Umbilical cord (tissue), 2 donors: Measurements from ENCODE around the gene PAFAH1B1. TPM values are rescaled to one million over a fixed set of nuclear protein-coding genes. Genes with fewer than 3 reads are reported as not detected.
"Not testable (repeated sequence)": the region's sequence is repeated elsewhere in the genome, so short reads cannot be mapped to it uniquely, and the experiment has no call there.

Experiments
- DNase-seq: peaks from one replicate; pipeline ENCODE4 v3.0.0-alpha.2; 2015; ENCODE audit warnings: low spot score
- total RNA-seq: library from RNA; depleted of rRNA; stranded (reverse); fragments of >200 nt; gene quantifications from one replicate; pipeline ENCODE4 v1.2.3, GENCODE V29; 2014; ENCODE audit warnings: low replicate concordance; ENCODE audit not compliant: insufficient read depth

PAFAH1B1 gene
- total RNA-seq, 1 donor from 2014 or later: 190 TPM

DNA sequence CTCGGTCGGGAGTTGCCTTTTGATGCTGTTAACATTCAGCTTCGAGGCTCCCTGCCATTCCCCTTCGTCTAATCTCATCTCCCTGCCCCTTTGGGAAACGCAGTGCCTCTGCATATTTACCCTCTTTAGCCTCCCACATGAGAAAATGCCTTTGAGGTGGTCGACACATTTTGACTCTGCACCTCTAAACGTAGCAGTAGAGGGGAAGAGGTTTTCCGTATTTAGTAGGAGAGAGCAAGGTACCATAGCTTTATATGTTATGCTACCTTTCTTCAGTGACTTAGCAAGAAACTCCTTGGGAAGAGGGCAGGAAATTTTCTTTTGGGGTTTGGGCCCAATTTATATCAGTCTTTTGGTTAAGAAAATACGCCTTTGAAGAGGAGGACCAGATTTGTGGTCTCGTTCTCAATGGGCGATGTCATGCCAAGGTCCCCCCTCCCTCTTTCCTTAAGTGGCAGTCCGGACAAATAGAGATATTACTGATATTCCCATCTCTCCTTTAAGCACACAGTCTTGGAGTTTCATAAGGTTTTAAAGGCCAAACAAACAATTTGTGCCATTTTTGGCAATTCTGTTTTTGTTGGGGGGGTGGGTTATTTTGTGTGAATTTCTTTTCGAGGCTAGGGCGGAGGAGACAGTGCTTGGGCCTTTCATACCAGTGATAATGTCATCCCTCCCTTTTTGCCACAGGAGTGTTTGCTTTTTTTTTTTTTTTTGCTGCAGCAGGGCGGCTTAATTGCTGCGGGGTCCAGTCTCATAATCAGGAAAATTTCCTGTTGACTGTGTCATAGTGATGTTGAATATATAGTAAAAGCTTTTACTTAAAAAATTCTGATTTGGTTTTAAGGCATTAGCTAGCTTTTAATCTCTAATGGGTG lies 1.5 kb downstream of the PAFAH1B1 start:
- peak; percentile 30 for DNase-seq

DNA sequence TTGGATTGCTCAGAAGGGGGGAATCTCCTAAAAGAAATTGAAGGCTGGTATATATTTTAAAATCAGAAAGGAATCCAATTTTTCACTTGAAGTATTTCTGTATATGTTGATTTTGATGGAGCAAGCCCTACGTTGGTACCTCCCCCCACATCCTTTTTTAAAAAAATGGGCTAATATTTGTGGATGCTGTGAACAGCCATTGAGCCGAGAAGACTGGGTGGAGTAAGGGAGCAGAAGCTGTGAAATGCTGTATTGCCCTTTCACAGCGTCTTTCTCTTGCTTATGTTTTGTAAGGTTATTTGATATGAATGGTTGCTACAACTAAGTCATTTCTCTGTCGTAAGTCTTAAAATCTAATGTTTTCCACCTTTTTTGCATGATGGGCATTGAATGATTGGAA lies 2.3 kb downstream of the PAFAH1B1 start:
- peak; percentile 13 for DNase-seq

- peak; percentile 22 for DNase-seq
Measured at GRCh38 chr17:2598166-2598565, 4.7 kb downstream of the PAFAH1B1 start.

GRCh38 chr17:2602597-2603017 lies 9.2 kb downstream of the PAFAH1B1 start:
- DNase-seq: no peak

DNA sequence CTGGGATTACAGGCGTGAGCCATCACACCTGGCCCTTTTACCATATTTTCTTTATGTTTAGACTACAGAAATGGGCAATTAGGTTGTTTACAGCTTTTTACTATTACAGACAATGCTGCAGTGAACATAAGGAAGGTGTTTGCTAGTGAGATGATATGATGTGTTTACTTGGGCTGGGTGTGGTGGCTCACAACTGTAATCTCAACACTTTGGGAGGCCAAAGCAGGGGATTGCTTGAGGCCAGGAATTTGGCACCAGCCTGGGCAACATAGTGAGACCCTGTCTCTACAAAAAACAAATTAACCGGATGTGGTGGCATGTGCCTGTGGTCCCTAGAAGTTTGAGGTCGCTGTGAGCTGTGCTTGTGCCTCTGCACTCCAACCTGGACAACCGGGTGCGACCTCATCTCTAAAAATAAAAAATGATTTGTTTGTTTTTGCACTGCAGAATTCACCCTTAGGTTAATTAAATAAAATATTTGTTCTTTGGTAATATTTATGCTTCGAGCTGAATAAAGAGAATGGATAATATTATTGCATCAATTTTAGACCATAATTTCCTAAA lies 15.0 kb downstream of the PAFAH1B1 start:
- DNase-seq: no peak

DNA sequence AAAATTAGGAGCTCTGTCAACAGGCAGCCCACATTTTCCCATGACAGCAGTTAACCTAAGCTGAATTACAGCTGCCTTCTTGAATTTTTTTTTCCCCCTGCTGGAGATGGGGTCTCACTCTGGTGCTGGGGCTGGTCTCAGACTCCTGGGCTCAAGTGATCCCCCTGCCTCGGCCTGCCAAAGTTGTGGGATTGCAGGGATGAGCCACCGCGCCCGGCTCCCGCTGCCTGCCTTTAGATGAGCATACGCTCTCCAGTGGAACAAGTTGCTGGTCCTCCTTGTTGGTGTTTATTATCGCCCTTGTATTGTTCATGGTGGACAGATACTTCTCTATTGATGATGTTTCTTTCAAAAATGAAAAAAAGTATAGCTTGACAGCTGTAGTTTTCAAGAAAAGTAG lies 15.6 kb downstream of the PAFAH1B1 start:
- DNase-seq: no peak

DNA sequence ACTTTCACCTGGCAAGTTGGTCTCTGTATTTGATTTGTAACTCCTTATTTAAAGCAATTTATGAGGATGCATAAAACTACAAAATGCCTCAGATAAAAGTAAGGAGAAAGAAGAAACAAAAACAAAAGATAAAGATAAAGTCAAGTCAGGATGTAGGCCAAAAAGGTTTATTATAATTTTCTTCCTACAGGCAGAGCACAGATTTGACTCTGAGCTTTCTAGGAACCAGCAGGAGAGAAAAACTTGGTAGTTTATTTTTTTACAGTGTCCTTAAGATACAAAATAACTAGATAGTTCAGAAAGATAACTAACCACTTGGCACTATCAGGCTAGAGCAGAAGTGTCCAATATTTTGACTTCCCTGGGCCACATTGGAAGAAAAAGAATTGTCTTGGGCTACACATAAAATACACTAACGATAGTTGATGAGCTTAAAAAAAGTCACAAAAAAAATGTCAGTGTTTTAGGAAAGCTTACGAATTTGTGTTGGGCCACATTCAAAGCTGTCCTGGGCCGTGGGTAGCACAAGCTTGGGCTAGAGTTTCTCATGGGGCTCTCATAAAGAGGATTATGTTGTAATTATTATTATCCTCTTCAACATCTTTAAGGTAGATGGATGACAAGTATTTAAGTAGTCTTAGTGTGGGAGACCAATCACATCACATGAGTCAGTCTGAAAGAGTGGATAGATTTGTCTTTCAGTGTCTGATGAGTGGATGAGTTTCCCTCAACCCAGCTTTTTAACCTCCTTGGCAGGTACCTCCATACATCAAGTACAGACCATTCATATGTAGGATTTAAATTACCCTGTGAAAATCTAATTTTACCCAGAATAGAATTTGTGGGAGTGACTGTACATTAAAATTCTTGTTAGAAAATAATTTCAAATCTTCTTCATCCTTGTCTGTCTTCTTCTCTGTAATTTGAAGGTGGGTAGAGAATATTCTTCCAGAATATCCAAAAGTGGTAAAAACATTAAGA lies 17.0 kb downstream of the PAFAH1B1 start:
- no peak for DNase-seq

DNA sequence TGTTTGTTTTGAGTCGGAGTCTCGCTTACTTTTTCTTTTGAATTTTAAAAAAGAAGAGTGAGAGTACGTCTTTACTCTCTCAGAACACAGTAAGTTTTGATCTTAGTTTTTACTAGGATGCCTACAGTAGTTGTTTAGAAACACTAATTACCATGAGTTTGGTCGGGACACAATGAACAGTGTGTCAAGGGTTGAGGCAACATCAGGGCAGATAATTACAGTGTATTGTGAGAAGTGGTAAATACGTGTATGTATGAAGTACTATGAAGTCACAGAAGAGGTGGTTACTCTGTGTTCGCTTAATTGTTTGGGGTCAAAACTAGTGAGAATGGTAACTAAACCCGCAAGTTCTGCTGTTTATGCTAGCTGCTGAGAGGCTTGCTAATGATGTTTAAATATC lies 18.2 kb downstream of the PAFAH1B1 start:
- no peak for DNase-seq

DNA sequence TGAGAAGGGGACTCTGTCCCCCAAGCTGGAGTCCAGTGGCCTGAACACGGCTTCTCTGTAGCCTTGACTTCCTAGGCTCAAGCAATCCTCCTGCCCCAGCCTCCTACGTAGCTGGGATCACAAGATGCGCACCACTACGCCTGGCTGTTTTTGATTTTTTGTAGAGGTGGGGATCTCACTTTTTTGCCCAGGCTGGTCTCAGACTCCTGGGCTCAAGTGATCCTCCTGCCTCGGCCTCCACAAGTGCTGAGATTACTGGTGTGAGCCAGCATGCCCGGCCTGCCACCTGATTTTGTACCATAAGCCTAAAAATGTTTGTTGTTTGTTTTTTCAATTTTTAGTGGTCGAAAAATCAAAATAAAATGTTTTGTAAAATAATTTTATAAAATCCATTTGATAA lies 19.2 kb downstream of the PAFAH1B1 start:
- DNase-seq: no peak

GRCh38 chr17:2613089-2613808 lies 19.8 kb downstream of the PAFAH1B1 start:
- no peak for DNase-seq

DNA sequence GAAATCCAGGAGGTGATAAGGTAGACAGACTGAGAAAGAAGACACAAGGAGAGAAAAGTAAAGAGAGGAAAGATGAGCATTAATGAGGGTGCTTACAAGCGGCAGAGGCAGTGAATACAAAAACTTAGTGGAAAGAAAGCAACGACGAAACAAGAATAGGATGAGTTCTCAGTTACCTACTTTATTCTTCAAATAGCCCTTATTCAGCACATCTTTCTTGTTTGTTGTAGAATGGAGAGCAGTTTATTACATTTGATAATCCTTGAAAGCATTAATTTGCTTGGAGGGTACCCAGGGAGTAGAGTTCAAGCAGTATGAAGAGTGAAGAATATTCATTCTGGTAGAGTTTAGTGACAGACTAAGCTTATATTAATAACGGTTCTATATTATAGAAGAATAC lies 22.4 kb downstream of the PAFAH1B1 start:
- no peak for DNase-seq

DNA sequence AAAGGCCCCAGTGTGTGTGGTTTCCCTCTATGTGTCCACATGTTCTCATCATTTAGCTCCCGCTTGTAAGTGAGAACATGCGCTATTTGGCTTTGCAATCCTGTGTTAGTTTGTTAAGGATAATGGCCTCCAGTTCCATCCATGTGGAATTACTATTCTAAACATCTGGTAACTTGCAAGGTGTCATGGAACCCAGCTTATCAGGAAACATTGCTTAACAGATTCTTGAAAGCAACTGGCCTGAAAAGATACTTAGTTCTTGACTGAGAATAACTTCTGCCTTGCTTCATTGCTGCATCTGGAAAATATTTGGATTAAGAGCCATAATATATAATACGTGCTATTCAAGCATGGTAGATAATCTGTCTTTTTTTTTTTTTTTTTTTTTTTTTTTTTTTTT lies 27.8 kb downstream of the PAFAH1B1 start:
- peak; percentile 58 for DNase-seq

- DNase-seq: not testable (repeated sequence)
Measured at GRCh38 chr17:2621951-2622405, 28.5 kb downstream of the PAFAH1B1 start.

GRCh38 chr17:2622721-2623301 lies 29.4 kb downstream of the PAFAH1B1 start:
- DNase-seq: not testable (repeated sequence)

DNA sequence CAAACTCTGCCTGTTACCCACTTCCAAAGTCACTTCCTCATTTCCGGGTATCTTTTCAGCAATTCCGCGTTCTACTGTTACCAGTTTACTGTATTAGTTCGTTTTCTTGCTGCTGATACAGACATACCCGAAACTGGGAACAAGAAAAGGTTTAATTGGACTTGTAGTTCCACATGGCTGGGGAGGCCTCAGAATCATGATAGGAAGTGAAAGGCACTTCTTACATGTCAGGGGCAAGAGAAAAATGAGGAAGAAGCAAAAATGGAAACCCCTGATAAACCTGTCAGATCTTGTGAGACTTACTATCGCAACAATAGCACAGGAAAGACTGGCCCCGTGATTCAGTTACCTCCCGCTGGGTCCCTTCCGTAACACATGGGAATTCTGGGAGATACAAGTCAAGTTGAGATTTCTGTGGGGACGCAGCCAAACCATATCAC lies 30.9 kb downstream of the PAFAH1B1 start:
- no peak for DNase-seq

DNA sequence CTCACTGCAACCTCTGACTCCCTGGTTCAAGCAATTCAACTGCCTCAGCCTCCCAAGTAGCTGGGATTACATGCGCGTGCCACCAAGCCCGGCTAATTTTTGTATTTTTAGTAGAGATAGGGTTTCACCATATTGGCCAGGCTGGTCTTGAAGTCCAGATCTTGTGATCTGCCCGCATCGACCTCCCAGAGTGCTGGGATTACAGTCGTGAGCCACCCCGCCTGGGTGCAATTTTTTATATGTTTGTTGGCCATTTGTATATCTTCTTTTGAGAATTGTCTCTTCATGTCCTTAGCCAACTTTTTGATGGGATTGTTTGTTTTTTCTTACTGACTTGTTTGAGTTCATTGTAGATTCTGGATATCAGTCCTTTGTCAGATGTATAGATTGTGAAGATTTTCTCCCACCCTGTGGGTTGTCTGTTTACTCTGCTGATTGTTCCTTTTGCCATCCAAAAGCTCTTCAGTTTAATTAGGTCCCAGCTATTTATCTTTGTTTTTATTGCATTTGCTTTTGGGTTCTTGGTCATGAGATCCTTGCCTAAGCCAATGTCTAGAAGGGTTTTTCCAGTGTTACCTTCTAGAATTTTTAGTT lies 33.3 kb downstream of the PAFAH1B1 start:
- not testable (repeated sequence) for DNase-seq

DNA sequence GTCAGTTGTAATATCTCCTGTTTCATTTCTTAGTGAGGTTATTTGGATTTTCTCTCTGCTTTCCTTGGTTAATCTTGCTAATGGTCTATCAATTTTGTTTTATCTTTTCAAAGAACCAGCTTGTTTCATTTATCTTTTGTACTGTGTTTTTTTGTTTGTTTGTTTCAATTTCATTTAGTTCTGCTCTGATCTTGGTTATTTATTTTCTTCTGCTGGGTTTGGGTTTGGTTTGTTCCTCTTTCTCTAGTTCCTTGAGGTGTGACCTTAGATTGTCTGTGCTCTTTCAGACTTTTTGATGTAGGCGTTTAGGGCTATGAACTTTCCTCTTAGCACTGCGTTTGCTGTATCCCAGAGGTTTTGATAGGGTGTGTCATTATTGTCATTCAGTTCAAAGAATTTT lies 35.5 kb downstream of the PAFAH1B1 start:
- not testable (repeated sequence) for DNase-seq

DNA sequence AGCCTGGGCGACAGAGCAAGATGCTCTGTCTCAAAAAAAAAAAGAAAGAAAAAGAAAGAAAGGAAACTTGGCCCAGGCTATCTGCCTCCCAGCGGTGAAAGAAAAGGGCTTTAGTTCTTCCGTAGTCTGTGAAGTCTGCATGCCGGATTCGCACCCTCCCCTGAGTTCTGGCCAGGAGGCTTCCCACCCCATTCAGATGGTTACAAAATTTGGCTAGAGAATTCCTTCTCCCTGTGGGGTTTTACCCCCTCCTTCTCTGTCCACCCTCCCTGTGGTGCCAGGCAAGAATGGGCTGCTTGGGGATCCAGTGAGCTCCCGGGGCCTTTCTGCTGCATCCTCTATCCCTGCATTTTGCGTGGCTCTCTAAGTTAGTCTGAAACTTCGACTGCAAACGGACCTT lies 37.8 kb downstream of the PAFAH1B1 start:
- DNase-seq: no peak

DNA sequence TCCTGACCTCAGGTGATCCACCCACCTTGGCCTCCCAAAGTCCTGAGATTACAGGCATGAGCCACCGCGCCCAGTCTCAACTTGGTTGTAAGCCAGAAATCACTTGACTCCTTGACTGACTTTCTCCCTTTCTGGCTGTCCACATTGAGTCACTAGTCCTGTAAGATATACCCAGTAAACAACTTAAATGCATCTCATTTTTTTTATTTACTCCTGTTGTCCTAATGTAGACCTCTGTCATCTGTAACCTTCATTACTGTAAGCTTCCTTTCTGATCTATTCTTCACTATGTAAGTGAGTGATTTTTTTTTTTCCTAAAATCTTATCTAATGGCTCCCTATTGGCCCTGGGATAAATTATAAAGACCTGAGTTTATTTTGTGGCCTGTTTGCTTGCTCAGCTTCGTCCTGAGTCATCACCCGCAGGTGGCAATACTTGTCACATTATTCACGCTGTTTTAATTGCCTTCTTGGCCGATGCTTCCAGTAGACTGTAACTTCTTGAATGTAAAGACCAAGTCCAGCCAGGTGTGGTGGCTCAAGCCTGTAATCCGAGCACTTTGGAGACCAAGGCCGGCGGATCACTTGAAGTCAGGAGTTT lies 41.0 kb downstream of the PAFAH1B1 start:
- DNase-seq: no peak

- DNase-seq: no peak
Measured at GRCh38 chr17:2635241-2635640, 41.8 kb downstream of the PAFAH1B1 start.
